ENCODE results near the gene NIPBL.

The NIPBL gene

GRCh38 chr5:37045703-37046102 lies 169.1 kb downstream of the NIPBL start:
- no peak overlapping the region for H3K4me3 ChIP-seq (ENCODE audit: low read depth, low read length)
- DNase-seq (ENCODE audit: low read depth): no peak
- in situ Hi-C loops (cut with HindIII; ENCODE audit: low sequenced_read_pairs): no loop called here
- TF ChIP-seq, protein P1, sequence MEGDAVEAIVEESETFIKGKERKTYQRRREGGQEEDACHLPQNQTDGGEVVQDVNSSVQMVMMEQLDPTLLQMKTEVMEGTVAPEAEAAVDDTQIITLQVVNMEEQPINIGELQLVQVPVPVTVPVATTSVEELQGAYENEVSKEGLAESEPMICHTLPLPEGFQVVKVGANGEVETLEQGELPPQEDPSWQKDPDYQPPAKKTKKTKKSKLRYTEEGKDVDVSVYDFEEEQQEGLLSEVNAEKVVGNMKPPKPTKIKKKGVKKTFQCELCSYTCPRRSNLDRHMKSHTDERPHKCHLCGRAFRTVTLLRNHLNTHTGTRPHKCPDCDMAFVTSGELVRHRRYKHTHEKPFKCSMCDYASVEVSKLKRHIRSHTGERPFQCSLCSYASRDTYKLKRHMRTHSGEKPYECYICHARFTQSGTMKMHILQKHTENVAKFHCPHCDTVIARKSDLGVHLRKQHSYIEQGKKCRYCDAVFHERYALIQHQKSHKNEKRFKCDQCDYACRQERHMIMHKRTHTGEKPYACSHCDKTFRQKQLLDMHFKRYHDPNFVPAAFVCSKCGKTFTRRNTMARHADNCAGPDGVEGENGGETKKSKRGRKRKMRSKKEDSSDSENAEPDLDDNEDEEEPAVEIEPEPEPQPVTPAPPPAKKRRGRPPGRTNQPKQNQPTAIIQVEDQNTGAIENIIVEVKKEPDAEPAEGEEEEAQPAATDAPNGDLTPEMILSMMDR (IDR thresholded peaks at IDR 0.05; ENCODE audit: low read depth, low read length, missing control alignments): no peak

GRCh38 chr5:37047947-37048346 lies 171.4 kb downstream of the NIPBL start:
- in situ Hi-C loops (cut with HindIII; ENCODE audit: low sequenced_read_pairs): no loop called here
- DNase-seq (ENCODE audit: low read depth): no peak
- TF ChIP-seq, protein P1 (IDR thresholded peaks at IDR 0.05; ENCODE audit: low read depth, low read length, missing control alignments): no peak
- no peak overlapping the region for H3K4me3 ChIP-seq (ENCODE audit: low read depth, low read length)

GRCh38 chr5:37054391-37054790 lies 177.8 kb downstream of the NIPBL start:
- H3K4me3 ChIP-seq (ENCODE audit: low read depth, low read length): no peak overlapping the region
- in situ Hi-C loops (cut with HindIII; ENCODE audit: low sequenced_read_pairs): no loop called here
- no peak for DNase-seq (ENCODE audit: low read depth)
- TF ChIP-seq, protein P1 (IDR thresholded peaks at IDR 0.05; ENCODE audit: low read depth, low read length, missing control alignments): no peak

DNA sequence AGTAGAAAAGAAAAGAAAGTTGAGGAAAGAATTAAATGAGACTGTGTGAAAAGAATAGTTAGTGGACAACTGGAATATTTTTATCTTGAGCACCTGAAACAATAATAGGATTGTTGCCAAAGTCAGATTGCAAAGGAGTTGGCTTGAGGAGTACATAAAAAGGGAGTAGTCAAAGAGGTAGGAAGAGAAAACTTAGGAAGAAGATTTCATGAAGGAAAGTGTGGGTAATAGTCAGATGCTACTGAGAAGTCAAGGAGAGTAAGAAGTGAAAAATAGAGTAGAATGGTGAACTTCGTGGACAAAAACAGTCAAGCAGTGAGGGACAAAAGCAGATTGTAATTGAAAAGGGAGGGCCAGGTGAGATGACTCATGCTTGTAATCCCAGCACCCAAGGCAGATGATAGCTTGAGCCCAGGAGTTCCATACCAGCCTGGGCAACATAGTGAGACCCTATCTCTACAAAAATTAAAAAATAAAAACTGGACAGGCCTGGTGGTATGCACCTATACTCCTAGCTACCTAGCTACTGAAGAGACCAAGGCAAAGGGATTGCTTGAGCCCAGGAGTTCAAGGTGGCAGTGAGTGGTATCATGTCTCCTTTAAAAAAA lies 178.9 kb downstream of the NIPBL start:
- TF ChIP-seq, protein P1 (IDR thresholded peaks at IDR 0.05; ENCODE audit: low read depth, low read length, missing control alignments): no peak
- H3K4me3 ChIP-seq (ENCODE audit: low read depth, low read length): no peak overlapping the region
- in situ Hi-C loops (cut with HindIII; ENCODE audit: low sequenced_read_pairs): no loop called here
- DNase-seq (ENCODE audit: low read depth): no peak

GRCh38 chr5:37056762-37057161 lies 180.2 kb downstream of the NIPBL start:
- no peak for DNase-seq (ENCODE audit: low read depth)
- in situ Hi-C loops (cut with HindIII; ENCODE audit: low sequenced_read_pairs): no loop called here
- TF ChIP-seq, protein P1 (IDR thresholded peaks at IDR 0.05; ENCODE audit: low read depth, low read length, missing control alignments): no peak
- no peak overlapping the region for H3K4me3 ChIP-seq (ENCODE audit: low read depth, low read length)

GRCh38 chr5:37060030-37060429 lies 183.5 kb downstream of the NIPBL start:
- in situ Hi-C loops (cut with HindIII; ENCODE audit: low sequenced_read_pairs): no loop called here
- no peak overlapping the region for H3K4me3 ChIP-seq (ENCODE audit: low read depth, low read length)
- no peak for DNase-seq (ENCODE audit: low read depth)
- TF ChIP-seq, protein P1 (IDR thresholded peaks at IDR 0.05; ENCODE audit: low read depth, low read length, missing control alignments): no peak

Data from astrocyte of the cerebellum (primary cell).